ENCODE data around the gene RAB31. TPM values are rescaled to one million over a fixed set of nuclear protein-coding genes. Genes with fewer than 3 reads are reported as not detected.
A peak's percentile ranks its signal among the peaks of the same experiment; 100 is the strongest.

RAB31 gene
- total and polyA plus RNA-seq, 12 donors, result 46.6 to 365 (median 136) TPM

- H3K9me3 ChIP-seq (replicated peaks in 1 of 3), result no peaks in the 10 kb centered on the region
- no peak overlapping the region for H3K27ac ChIP-seq
- H3K27me3 ChIP-seq, result no peaks in the 10 kb centered on the region
- WGBS, 4 donors, result 74 to 97% (median 96%) methylated on average over 5 of the region's 5 CpGs
- TF ChIP-seq POLR2A (IDR thresholded peaks at IDR 0.05) (no peak), CTCF (IDR thresholded peaks at IDR 0.05) (no peak)
- H3K36me3 ChIP-seq (replicated peaks in 1 of 2), result peaks cover 0 to 18% of the 10 kb centered on the region in 2 donors
- no peak for DNase-seq
- no peak overlapping the region for H3K4me3 ChIP-seq
- intact Hi-C loops (cut with DNase I), result no loop called here
- peaks cover 24 to 45% of the 10 kb centered on the region in 2 donors for H3K4me1 ChIP-seq (replicated peaks in 1 of 2)
Measured at GRCh38 chr18:9858642-9859041, 150.5 kb downstream of the RAB31 start.

- peaks cover 24 to 43% of the 10 kb centered on the region in 2 donors for H3K4me1 ChIP-seq (replicated peaks in 1 of 2)
- intact Hi-C loops (cut with DNase I), result no loop called here
- H3K36me3 ChIP-seq (replicated peaks in 1 of 2), result peaks cover 0 to 18% of the 10 kb centered on the region in 2 donors
- no peaks in the 10 kb centered on the region for H3K27me3 ChIP-seq
- H3K9me3 ChIP-seq (replicated peaks in 1 of 3), result no peaks in the 10 kb centered on the region
- TF ChIP-seq POLR2A (IDR thresholded peaks at IDR 0.05) (no peak), CTCF (IDR thresholded peaks at IDR 0.05) (no peak)
- H3K4me3 ChIP-seq, result no peak overlapping the region
- no peak overlapping the region for H3K27ac ChIP-seq
- DNase-seq, result no peak
- WGBS, 4 donors, result 93 to 97% (median 94%) methylated on average over 7 of the region's 7 CpGs
Measured at GRCh38 chr18:9859232-9859631, 151.1 kb downstream of the RAB31 start.

- 48 to 95% (median 67%) methylated on average over 4 of the region's 4 CpGs for WGBS, 4 donors
- no peaks in the 10 kb centered on the region for H3K9me3 ChIP-seq (replicated peaks in 1 of 3)
- peaks cover 12 to 30% of the 10 kb centered on the region in 2 donors for H3K4me1 ChIP-seq (replicated peaks in 1 of 2)
- peaks cover 0 to 18% of the 10 kb centered on the region in 2 donors for H3K36me3 ChIP-seq (replicated peaks in 1 of 2)
- H3K4me3 ChIP-seq, result no peak overlapping the region
- no peaks in the 10 kb centered on the region for H3K27me3 ChIP-seq
- intact Hi-C loops (cut with DNase I), result no loop called here
- H3K27ac ChIP-seq, result peak overlapping the region in 3 of 5 donors; percentile 16 to 53 (median 26)
- DNase-seq, result no peak
- TF ChIP-seq CTCF (IDR thresholded peaks at IDR 0.05) (no peak), POLR2A (IDR thresholded peaks at IDR 0.05) (no peak)
Measured at GRCh38 chr18:9860682-9861081, 152.6 kb downstream of the RAB31 start.

- no peak for TF ChIP-seq CTCF (IDR thresholded peaks at IDR 0.05)
- no peak for TF ChIP-seq POLR2A (IDR thresholded peaks at IDR 0.05)
- intact Hi-C loops (cut with DNase I), result no loop called here
- Histone ChIP-seq H3K36me3 (replicated peaks in 1 of 2) (peaks cover 0 to 18% of the 10 kb centered on the region in 2 donors), H3K4me3 (no peak overlapping the region), H3K27me3 (no peaks in the 10 kb centered on the region), H3K9me3 (replicated peaks in 1 of 3) (no peaks in the 10 kb centered on the region), H3K4me1 (replicated peaks in 1 of 2) (peaks cover 7 to 25% of the 10 kb centered on the region in 2 donors), H3K27ac (peak overlapping the region in 3 of 5 donors; percentile 16 to 74 (median 53))
- no peak for DNase-seq
Measured at GRCh38 chr18:9861157-9861556, 153.1 kb downstream of the RAB31 start.
